PC-3 (cell line): ENCODE results near the gene AHNAK2.

ENCODE experiments used
- CTCF ChIP-seq: fragments of 300-600 bp; sonication (generic); conservative IDR thresholded peaks from 2 replicates; pipeline ENCODE4 v1.5.1; 2017; ENCODE audit warnings: antibody characterized with exemption, low read depth, mild to moderate bottlenecking, low read length
- EZH2 ChIP-seq: fragments of 300-600 bp; sonication (generic); IDR thresholded peaks from one replicate; pipeline ENCODE4 v1.6.1; 2017; ENCODE audit warnings: antibody characterized with exemption, mild to moderate bottlenecking, low read length; ENCODE audit not compliant: unreplicated experiment

GRCh38 chr14:104953896-104954656, 24.1 kb downstream of the AHNAK2 start:
- TF ChIP-seq CTCF (no peak), EZH2 (no peak)
